GM10266 (cell line): ENCODE measurements around the gene DNM2.
"Not testable (repeated sequence)": the region's sequence is repeated elsewhere in the genome, so short reads cannot be mapped to it uniquely, and the experiment has no call there.

Experiments
- DNase-seq: peaks from one replicate; pipeline ENCODE4 v3.0.0; 2012; ENCODE audit errors: extremely low spot score
- CTCF ChIP-seq: IDR thresholded peaks from 2 replicates; pipeline ENCODE4 v1.5.1; 2012; ENCODE audit warnings: mild to moderate bottlenecking, low read depth; ENCODE audit not compliant: control insufficient read depth, insufficient read depth; ENCODE audit errors: missing control alignments

DNM2 gene

GRCh38 chr19:10855879-10856522 lies 138.1 kb downstream of the DNM2 start:
- DNase-seq, result no peak

DNA sequence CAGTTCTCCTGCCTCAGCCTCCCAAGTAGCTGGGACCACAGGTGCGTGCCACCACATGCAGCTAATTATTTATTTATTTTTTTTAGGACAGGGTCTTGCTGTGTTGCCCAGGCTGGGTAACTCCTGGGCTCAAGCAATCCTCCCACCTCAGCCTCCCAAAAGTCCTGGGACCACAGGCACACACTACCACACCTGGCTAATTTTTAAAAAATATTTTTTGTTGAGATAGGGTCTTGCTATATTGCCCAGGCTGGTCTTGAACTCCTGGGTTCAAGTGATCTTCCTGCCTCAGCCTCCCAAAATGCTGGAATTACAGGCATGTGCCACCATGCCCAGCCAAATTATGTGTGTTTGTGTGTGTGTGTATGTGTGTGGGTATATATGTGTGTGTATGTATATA lies 139.0 kb downstream of the DNM2 start:
- not testable (repeated sequence) for DNase-seq

More at GRCh38 chr19:10855879-10856522, 138.1 kb downstream of the DNM2 start:
- TF ChIP-seq CTCF, result peak; percentile 22

GRCh38 chr19:10858204-10858828 lies 140.4 kb downstream of the DNM2 start:
- TF ChIP-seq CTCF, result peak; percentile 71
- DNase-seq, result peak; percentile 42

DNA sequence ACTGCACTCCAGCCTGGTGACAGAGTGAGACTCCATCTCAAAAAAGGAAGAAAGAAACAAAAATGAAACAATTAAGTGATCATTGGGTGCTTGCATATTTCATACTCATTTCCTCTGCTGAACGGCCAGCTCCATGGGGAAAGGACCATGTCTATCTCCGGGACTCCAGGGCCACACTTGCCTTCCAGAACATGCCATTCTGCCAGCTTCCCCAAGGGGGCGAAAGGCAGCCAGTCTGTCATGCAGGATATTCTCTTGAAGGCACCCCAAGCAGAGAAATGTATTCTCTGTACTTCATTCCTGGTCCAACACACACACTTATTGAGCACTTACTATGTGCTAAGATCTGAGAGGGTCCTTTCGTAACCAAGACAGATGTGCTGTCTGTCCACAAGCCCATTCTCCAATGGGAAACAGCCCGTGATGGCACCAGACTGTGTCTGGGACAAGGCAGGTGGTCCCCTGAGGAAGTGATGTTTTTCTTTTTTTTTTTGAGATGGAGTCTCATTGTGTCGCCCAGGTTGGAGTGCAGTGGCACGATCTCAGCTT lies 143.3 kb downstream of the DNM2 start:
- TF ChIP-seq CTCF, result peak; percentile 46
- no peak for DNase-seq

DNA sequence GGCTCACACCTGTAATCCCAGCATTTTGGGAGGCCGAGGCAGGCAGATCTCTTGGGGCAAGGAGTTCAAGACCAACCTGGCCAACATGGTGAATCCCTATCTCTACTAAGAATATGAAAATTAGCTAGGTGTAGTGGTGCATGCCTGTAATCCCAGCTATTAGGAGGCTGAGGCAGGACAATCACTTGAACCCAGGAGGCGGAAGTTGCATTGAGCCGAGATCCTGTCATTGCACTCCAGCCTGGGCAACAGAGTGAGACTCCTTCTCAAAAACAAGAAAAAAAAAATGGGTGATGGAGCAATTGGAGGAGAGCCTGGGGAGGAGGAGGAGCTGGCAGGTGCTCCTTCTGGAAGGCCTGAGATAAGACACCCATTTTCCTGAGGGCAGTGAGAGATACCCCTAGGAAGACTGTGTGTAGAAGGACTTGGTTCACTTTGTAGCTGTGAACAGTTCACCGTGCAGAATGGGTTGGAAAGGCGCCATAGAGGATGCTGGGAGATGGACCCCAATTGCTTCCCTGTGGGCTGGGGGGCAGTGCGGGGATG lies 144.8 kb downstream of the DNM2 start:
- no peak for DNase-seq

DNA sequence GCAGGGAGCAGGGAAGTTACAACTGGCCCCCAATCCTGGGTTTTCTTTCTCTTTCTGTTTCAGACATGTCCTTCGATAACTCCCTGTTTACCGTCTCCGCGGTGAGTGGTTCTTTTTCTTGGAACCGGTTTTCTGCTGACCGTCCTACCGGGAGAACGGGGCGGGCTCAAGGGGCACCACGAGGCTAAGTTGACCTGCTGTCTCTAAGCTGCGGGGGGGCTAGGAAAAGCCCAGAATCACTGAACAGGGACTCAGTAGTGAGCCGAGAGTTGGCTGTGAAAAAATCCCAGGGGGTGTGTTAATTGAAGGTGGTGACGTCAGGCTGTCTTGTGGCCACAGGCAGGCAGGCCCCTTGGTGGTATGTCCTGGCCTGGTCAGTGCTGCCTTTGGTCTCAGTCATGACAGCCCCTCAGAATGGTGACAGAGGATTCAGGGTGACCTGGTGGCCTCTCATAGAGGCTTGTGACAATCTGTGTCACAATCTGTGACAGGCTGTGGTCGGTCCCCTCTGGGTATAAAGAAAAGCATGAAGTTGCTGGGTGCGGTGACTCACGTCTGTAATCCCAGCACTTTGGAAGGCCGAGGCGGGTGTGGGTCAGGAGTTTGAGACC lies 145.3 kb downstream of the DNM2 start:
- TF ChIP-seq CTCF, result no peak
- DNase-seq, result no peak

More for the DNA sequence above, 144.8 kb downstream of the DNM2 start:
- no peak for TF ChIP-seq CTCF

DNA sequence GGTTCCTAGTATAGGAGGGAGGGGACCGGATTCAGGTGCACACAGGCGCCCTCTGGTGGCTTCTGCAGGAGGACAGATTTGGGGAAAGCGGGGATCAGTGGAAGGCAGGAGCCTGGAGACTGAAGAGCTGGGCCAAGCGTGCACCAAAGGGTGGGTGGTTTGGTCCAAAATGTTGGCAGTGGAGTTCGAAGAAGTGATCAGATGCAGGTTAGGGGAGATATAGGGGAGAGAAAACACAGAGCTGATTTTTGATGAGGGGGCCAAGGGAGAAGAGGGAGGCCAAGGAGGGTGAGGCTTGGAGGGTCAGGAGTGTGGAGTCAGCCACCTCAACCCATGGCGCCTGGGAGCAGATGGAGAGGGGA lies 146.6 kb downstream of the DNM2 start:
- peak; percentile 83 for DNase-seq
- TF ChIP-seq CTCF, result peak; percentile 93
